Hepatocyte (in vitro differentiated cells): ENCODE data around the gene MCM7. TPM values are rescaled to one million over a fixed set of nuclear protein-coding genes. Genes with fewer than 3 reads are reported as not detected.
A peak's percentile ranks its signal among the peaks of the same experiment; 100 is the strongest.

Experiments
- DNase-seq: peaks from one replicate; pipeline ENCODE4 v3.0.0-alpha.2; 2016; ENCODE audit warnings: low spot score
- H2AFZ ChIP-seq: fragments of 200-600 bp; sonication (generic); 2 replicates; pipeline ENCODE4 v1.6.0; 2016; ENCODE audit warnings: antibody characterized with exemption, mild to moderate bottlenecking
- H3K27ac ChIP-seq: fragments of 200-600 bp; sonication (generic); 2 replicates; pipeline ENCODE4 v1.5.1; 2016; ENCODE audit warnings: mild to moderate bottlenecking
- H3K27me3 ChIP-seq: fragments of 200-600 bp; sonication (generic); 2 replicates; pipeline ENCODE4 v1.6.1; 2016
- H3K36me3 ChIP-seq: fragments of 200-600 bp; sonication (generic); replicated peaks from 2 replicates; pipeline ENCODE4 v1.5.1; 2016; ENCODE audit warnings: low read depth; ENCODE audit not compliant: insufficient read depth
- H3K4me1 ChIP-seq: fragments of 200-600 bp; sonication (generic); 2 replicates; pipeline ENCODE4 v1.5.1; 2016; ENCODE audit warnings: mild to moderate bottlenecking, moderate library complexity; ENCODE audit not compliant: insufficient read depth
- H3K4me2 ChIP-seq: fragments of 200-600 bp; sonication (generic); 2 replicates; pipeline ENCODE4 v1.6.0; 2016
- H3K4me3 ChIP-seq: fragments of 200-600 bp; sonication (generic); 2 replicates; pipeline ENCODE4 v1.5.1; 2016; ENCODE audit warnings: mild to moderate bottlenecking
- H3K79me2 ChIP-seq: fragments of 200-600 bp; sonication (generic); 2 replicates; pipeline ENCODE4 v1.6.0; 2017; ENCODE audit warnings: mild to moderate bottlenecking
- H3K9me2 ChIP-seq: fragments of 200-600 bp; sonication (generic); replicated peaks from 2 replicates; pipeline ENCODE4 v1.6.0; 2017; ENCODE audit warnings: mild to moderate bottlenecking; ENCODE audit not compliant: insufficient read depth
- H3K9me3 ChIP-seq: fragments of 200-600 bp; sonication (generic); 2 replicates; pipeline ENCODE4 v1.5.1; 2016; ENCODE audit warnings: low read depth, mild to moderate bottlenecking
- H4K20me1 ChIP-seq: fragments of 200-600 bp; sonication (generic); 2 replicates; pipeline ENCODE4 v1.6.0; 2016; ENCODE audit warnings: mild to moderate bottlenecking; ENCODE audit not compliant: insufficient read depth, poor library complexity, severe bottlenecking
- CTCF ChIP-seq: fragments of 200-600 bp; sonication (generic); IDR thresholded peaks from 2 replicates; pipeline ENCODE4 v1.5.1; 2016; ENCODE audit warnings: antibody characterized with exemption, mild to moderate bottlenecking; ENCODE audit not compliant: poor library complexity
- EZH2 ChIP-seq: fragments of 200-600 bp; sonication (generic); IDR thresholded peaks from 2 replicates; pipeline ENCODE4 v1.6.1; 2016; ENCODE audit warnings: antibody characterized with exemption, mild to moderate bottlenecking, borderline replicate concordance
- EZH2phosphoT487 ChIP-seq: fragments of 200-600 bp; sonication (generic); IDR thresholded peaks from one replicate; pipeline ENCODE4 v1.6.1; 2018; ENCODE audit warnings: antibody characterized with exemption, mild to moderate bottlenecking, low read depth, moderate library complexity; ENCODE audit not compliant: unreplicated experiment, severe bottlenecking
- WGBS: methylation state at CpG from one replicate; pipeline ENCODE4 v1.1.6; 2016; ENCODE audit warnings: low lambda C conversion rate; ENCODE audit errors: missing lambda C conversion rate; 5-methylcytosine and 5-hydroxymethylcytosine counted together
- polyA plus RNA-seq: library from polyadenylated mRNA; unstranded; fragments of >200 nt; fragmentation: Nextera tagmentation; extraction: Ambion mirVana; gene quantifications from 2 replicates; pipeline ENCODE4 v1.2.1, GENCODE V29; 2016
- total RNA-seq: library from RNA; depleted of rRNA; stranded (reverse); fragments of >200 nt; gene quantifications from 2 replicates; pipeline ENCODE4 v1.2.3, GENCODE V29; 2014

Gene MCM7
- total and polyA plus RNA-seq, 2 experiments from 2014 or later = 42.1 to 49.3 TPM

GRCh38 chr7:100066953-100067352 is 34.2 kb downstream of the MCM7 start:
- peaks cover 16% of the 10 kb centered on the region for H3K36me3 ChIP-seq
- H2AFZ ChIP-seq = no peak overlapping the region
- H4K20me1 ChIP-seq = no peaks in the 10 kb centered on the region
- peaks cover 24% of the 10 kb centered on the region for H3K9me3 ChIP-seq
- H3K27ac ChIP-seq = no peak overlapping the region
- H3K27me3 ChIP-seq = no peaks in the 10 kb centered on the region
- H3K79me2 ChIP-seq = peaks cover 9% of the 10 kb centered on the region
- H3K4me3 ChIP-seq = no peak overlapping the region
- TF ChIP-seq EZH2 (no peak), CTCF (no peak), EZH2phosphoT487 (no peak)
- no peak overlapping the region for H3K4me2 ChIP-seq
- H3K9me2 ChIP-seq = no peaks in the 10 kb centered on the region
- no peak for DNase-seq
- no peaks in the 10 kb centered on the region for H3K4me1 ChIP-seq
- 86% methylated on average over 7 of the region's 7 CpGs for WGBS

GRCh38 chr7:100065452-100066186 is 35.6 kb downstream of the MCM7 start:
- Histone ChIP-seq H2AFZ (no peak overlapping the region), H3K36me3 (peaks cover 2% of the 10 kb centered on the region), H3K9me3 (peaks cover 10% of the 10 kb centered on the region), H3K9me2 (no peaks in the 10 kb centered on the region), H3K79me2 (peaks cover 4% of the 10 kb centered on the region), H3K27me3 (no peaks in the 10 kb centered on the region), H3K4me3 (no peak overlapping the region), H3K4me2 (no peak overlapping the region), H4K20me1 (no peaks in the 10 kb centered on the region), H3K4me1 (no peaks in the 10 kb centered on the region), H3K27ac (peak overlapping the region; percentile 56)
- WGBS = 51% methylated on average over 8 of the region's 8 CpGs
- no peak for TF ChIP-seq EZH2
- no peak for TF ChIP-seq EZH2phosphoT487
- no peak for TF ChIP-seq CTCF
- DNase-seq = peak; percentile 60

- no peak overlapping the region for H3K27ac ChIP-seq
- no peak overlapping the region for H3K4me2 ChIP-seq
- H3K79me2 ChIP-seq = no peaks in the 10 kb centered on the region
- H3K4me1 ChIP-seq = no peaks in the 10 kb centered on the region
- no peaks in the 10 kb centered on the region for H3K27me3 ChIP-seq
- TF ChIP-seq EZH2 (no peak), CTCF (no peak), EZH2phosphoT487 (no peak)
- H3K4me3 ChIP-seq = no peak overlapping the region
- no peaks in the 10 kb centered on the region for H3K9me2 ChIP-seq
- no peaks in the 10 kb centered on the region for H4K20me1 ChIP-seq
- H3K36me3 ChIP-seq = no peaks in the 10 kb centered on the region
- no peak for DNase-seq
- WGBS = 92% methylated on average over 9 of the region's 9 CpGs
- no peaks in the 10 kb centered on the region for H3K9me3 ChIP-seq
- H2AFZ ChIP-seq = no peak overlapping the region
Observed at GRCh38 chr7:100064162-100064561, 37.0 kb downstream of the MCM7 start.

GRCh38 chr7:100063376-100063775 is 37.8 kb downstream of the MCM7 start:
- H3K27ac ChIP-seq = no peak overlapping the region
- no peaks in the 10 kb centered on the region for H3K27me3 ChIP-seq
- no peaks in the 10 kb centered on the region for H3K36me3 ChIP-seq
- no peaks in the 10 kb centered on the region for H3K9me2 ChIP-seq
- H4K20me1 ChIP-seq = no peaks in the 10 kb centered on the region
- no peaks in the 10 kb centered on the region for H3K79me2 ChIP-seq
- no peak overlapping the region for H3K4me3 ChIP-seq
- no peak for DNase-seq
- H2AFZ ChIP-seq = no peak overlapping the region
- TF ChIP-seq EZH2phosphoT487 = no peak
- TF ChIP-seq CTCF = no peak
- TF ChIP-seq EZH2 = no peak
- WGBS = 96% methylated on average over 4 of the region's 4 CpGs
- H3K4me1 ChIP-seq = no peaks in the 10 kb centered on the region
- H3K4me2 ChIP-seq = no peak overlapping the region
- H3K9me3 ChIP-seq = no peaks in the 10 kb centered on the region
